Fibroblast of villous mesenchyme (primary cell): Measurements from ENCODE around the gene ARHGAP33. TPM values are rescaled to one million over a fixed set of nuclear protein-coding genes. Genes with fewer than 3 reads are reported as not detected.

Experiments used
- DNase-seq: peaks from one replicate; pipeline ENCODE4 v3.0.0-alpha.2; 2010; ENCODE audit warnings: low read depth
- H3K4me3 ChIP-seq: 2 replicates; pipeline ENCODE4 v1.5.1; 2011; ENCODE audit warnings: low read depth, mild to moderate bottlenecking, low read length
- total RNA-seq: library from RNA; depleted of rRNA; stranded (reverse); fragments of >200 nt; gene quantifications from 2 replicates; pipeline ENCODE4 v1.2.3, GENCODE V29; 2012
- TF ChIP-seq, protein P1 (sequence below): IDR thresholded peaks from 2 replicates; pipeline ENCODE4 v1.5.1; 2012; ENCODE audit warnings: low read depth, mild to moderate bottlenecking, low read length; ENCODE audit not compliant: insufficient read depth

The ARHGAP33 gene
- total RNA-seq, 1 donor: 1.7 TPM

GRCh38 chr19:35731353-35731752, 44.0 kb upstream of the ARHGAP33 start:
- H3K4me3 ChIP-seq: no peak overlapping the region
- no peak for DNase-seq
- TF ChIP-seq, protein P1, sequence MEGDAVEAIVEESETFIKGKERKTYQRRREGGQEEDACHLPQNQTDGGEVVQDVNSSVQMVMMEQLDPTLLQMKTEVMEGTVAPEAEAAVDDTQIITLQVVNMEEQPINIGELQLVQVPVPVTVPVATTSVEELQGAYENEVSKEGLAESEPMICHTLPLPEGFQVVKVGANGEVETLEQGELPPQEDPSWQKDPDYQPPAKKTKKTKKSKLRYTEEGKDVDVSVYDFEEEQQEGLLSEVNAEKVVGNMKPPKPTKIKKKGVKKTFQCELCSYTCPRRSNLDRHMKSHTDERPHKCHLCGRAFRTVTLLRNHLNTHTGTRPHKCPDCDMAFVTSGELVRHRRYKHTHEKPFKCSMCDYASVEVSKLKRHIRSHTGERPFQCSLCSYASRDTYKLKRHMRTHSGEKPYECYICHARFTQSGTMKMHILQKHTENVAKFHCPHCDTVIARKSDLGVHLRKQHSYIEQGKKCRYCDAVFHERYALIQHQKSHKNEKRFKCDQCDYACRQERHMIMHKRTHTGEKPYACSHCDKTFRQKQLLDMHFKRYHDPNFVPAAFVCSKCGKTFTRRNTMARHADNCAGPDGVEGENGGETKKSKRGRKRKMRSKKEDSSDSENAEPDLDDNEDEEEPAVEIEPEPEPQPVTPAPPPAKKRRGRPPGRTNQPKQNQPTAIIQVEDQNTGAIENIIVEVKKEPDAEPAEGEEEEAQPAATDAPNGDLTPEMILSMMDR: no peak

DNA sequence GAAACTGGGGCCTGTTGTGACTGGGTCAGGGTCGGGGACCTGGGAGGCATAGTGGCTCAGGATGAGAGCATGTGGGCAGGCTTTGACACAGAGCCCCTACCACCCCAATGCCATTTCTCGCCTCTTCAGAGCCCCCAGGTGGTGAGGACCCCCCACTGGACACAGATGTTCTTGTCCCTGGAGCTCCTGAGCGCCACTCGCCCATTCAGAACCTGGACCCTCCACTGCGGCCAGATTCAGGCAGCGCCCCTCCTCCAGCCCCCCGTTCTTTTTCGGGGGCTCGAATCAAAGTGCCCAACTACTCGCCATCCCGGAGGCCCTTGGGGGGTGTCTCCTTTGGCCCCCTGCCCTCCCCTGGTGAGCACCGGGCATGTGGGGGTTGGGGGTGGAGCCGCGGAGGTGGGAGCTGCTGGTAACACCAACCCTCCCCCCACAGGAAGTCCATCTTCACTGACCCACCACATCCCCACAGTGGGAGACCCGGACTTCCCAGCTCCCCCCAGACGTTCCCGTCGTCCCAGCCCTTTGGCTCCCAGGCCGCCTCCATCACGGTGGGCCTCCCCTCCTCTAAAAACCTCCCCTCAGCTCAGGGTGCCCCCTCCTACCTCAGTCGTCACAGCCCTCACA, 43.5 kb upstream of the ARHGAP33 start:
- TF ChIP-seq, protein P1: no peak
- no peak for DNase-seq
- no peak overlapping the region for H3K4me3 ChIP-seq

GRCh38 chr19:35732540-35733179, 42.7 kb upstream of the ARHGAP33 start:
- DNase-seq: no peak
- TF ChIP-seq, protein P1: no peak
- no peak overlapping the region for H3K4me3 ChIP-seq

DNA sequence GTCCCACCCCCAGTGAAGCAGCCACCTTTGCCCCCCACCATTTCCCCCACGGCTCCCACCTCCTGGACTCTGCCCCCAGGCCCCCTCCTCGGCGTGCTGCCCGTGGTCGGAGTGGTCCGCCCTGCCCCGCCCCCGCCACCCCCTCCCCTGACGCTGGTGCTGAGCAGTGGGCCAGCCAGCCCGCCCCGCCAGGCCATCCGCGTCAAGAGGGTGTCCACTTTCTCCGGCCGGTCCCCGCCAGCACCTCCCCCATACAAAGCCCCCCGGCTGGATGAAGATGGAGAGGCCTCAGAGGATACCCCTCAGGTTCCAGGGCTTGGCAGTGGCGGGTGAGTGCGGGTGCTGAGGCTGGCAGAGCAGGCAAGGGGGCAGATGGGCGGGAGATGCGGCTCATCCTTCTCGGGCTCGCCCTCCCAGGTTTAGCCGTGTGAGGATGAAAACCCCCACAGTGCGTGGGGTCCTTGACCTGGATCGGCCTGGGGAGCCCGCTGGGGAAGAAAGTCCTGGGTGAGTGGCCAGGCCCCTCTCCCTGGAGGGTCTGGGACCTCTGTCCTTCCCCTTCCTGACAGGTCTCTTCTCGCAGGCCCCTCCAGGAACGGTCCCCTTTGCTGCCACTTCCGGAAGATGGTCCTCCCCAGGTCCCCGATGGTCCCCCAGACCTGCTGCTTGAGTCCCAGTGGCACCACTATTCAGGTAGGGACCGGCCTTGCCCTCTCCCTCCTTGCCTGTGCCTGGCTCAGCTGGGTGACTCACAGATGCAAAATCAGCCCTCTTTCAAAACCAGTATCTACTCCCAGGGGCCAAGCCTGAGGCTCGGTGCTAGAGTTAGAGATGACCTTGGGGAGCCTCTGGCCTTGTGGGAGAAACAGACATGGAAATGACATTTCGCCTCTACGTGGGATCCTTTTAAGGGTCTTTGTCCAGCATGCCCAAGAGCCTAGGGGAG, 41.9 kb upstream of the ARHGAP33 start:
- TF ChIP-seq, protein P1: no peak
- no peak overlapping the region for H3K4me3 ChIP-seq
- DNase-seq: no peak

DNA sequence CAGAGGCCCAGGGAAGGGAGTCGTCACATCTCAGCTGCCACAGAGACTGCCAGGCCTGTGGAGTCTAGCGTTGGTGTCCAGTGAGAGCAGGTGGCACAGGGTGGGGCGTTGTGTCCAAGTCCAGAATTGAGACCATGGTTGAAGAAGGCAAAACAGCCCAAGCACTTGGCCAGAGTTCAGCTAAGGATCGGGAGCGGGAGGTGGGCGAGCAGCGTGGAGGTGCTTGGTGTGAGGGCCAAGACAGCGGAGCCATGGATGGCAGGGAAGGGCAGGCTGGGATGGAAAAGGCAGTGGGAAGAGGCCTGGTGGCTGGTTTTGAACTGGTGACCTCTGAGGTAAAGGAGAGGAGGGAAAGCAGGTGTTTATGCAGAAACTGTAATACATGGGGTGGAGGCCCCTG, 41.1 kb upstream of the ARHGAP33 start:
- H3K4me3 ChIP-seq: no peak overlapping the region
- TF ChIP-seq, protein P1: no peak
- no peak for DNase-seq

DNA sequence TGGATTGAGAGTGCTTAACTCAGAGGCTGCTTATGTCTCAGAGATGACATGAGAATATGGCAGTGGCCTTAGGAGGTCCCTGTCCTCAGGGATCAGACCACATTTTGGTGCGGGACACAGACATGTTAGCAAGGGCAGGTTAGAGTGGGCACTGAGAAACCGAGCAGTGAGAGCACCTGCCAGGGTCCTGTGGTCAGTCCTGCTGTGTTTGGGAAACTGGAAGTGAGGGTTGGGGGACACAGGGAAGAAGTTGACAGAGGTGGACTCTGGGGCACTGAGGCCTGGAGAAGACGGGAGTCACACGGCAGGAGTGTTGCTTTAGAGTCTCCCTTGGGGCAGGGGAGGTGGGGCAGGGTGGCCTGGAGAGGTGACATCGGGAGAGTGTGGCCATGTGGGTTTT, 40.5 kb upstream of the ARHGAP33 start:
- H3K4me3 ChIP-seq: no peak overlapping the region
- no peak for DNase-seq
- TF ChIP-seq, protein P1: no peak
